ENCODE measurements around the gene KDM5D. TPM values are rescaled to one million over a fixed set of nuclear protein-coding genes. Genes with fewer than 3 reads are reported as not detected.

Gene KDM5D
- 24.1 and 26.0 TPM in 2 replicates for polyA plus RNA-seq (2011; rRNA removed)
- 13.4 and 15.5 TPM in 2 replicates for polyA plus RNA-seq (2012; cell fraction: cytosol; rRNA removed)
- 81.1 TPM in 2 replicates for polyA plus RNA-seq (2012; cell fraction: nucleus; rRNA removed)
- 11.1 to 14.8 TPM (median 13.2 TPM) in 3 replicates for polyA plus RNA-seq (2017; fragmentation: RNase III; extraction: RNeasy Plus Mini Kit Qiagen cat#74134 plus additional on column Dnase treatment)
- polyA minus RNA-seq (2011; rRNA and poly(A)+ RNA removed) = 46.3 and 49.7 TPM in 2 replicates

DNA sequence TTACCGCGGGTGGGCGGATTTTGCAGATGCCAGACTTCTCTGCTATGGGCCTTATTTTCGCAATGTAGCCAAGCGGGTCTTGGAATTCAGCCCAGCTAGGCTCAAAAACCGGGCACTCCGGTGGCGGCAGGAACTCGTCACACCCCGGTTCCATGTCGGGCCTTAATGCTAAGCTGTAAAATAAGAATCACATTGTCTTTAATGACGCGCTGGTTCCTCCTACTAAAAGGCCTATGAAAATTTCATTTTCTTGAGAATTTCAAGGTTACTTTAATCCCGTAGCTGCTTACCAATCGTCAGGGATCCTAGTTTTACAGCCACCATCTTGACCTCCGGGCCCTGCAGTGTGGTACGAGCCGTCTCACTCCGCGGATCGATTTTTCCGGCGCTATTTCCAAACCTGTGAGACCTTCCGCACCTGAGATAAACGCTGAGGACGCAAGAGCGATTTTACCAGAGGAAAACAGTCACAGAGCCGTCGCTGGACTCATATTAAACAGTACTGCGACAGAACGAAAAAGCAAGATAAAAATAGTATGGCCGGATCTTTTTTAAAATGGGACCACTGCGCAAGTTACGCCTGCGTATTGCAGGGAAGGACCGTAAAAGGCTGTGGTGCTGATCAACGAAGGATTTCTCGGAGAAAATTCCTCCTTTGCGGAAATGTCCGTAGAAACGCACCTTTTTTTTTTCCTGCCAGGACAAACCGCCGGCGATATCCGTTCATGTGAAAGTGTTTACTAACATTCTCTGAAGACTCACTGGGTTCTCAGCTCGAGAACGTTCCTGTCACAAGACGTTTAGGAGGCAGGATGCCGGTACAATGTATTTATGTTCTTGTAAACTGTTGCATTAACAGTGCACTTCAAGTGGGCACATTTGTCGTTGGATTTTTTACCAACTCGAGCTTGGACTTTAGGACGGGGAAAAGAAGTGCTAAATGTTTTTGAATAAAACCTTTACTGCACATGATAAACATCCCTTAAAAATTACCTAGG is at the start of gene KDM5D:
Gene KDM5D, minus strand, starts transcription at position 346 of the 998 bp plus-strand sequence. Its CDS starts 192 bp downstream, at position 154.
- H3K4me3 ChIP-seq = peak within 1 kb of the TSS; percentile 50
- no peaks in the 10 kb centered on the region for H3K9me3 ChIP-seq
- DNase-seq (ENCODE audit: low read depth in 1 of 2, low spot score in 1 of 2) (peak; percentile 5 to 90), FAIRE-seq (no peak), ATAC-seq (peak; percentile 90 to 93)
- CTCF ChIA-PET = no interaction called here
- WGBS (ENCODE audit: missing lambda C conversion rate) = 1% methylated on average over 28 of the region's 52 CpGs
- peak in 1 of 2 experiments; percentile 59; a peak in 1 of 5 replicates for TF ChIP-seq JUN (IDR thresholded peaks at IDR 0.05)
- TF ChIP-seq, protein P1, sequence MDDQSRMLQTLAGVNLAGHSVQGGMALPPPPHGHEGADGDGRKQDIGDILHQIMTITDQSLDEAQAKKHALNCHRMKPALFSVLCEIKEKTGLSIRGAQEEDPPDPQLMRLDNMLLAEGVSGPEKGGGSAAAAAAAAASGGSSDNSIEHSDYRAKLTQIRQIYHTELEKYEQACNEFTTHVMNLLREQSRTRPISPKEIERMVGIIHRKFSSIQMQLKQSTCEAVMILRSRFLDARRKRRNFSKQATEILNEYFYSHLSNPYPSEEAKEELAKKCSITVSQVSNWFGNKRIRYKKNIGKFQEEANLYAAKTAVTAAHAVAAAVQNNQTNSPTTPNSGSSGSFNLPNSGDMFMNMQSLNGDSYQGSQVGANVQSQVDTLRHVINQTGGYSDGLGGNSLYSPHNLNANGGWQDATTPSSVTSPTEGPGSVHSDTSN (IDR thresholded peaks at IDR 0.05) = peak; percentile 78
- TF ChIP-seq PHF8 (IDR thresholded peaks at IDR 0.05; ENCODE audit: borderline replicate concordance, low read depth) = 0 out of 2 replicates have a peak, but pooled peaks have one; percentile 24
- no peak for TF ChIP-seq JUNB (IDR thresholded peaks at IDR 0.05)
- TF ChIP-seq, protein P2, sequence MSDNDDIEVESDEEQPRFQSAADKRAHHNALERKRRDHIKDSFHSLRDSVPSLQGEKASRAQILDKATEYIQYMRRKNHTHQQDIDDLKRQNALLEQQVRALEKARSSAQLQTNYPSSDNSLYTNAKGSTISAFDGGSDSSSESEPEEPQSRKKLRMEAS (IDR thresholded peaks at IDR 0.05) = 0 out of 2 replicates have a peak, but pooled peaks have one; percentile 25
- TF ChIP-seq CHD2 (IDR thresholded peaks at IDR 0.05; ENCODE audit: low read length, partially characterized antibody) = peak; percentile 50
- POLR2A ChIA-PET = no interaction called here
- H3K27ac ChIP-seq = peak within 1 kb of the TSS; percentile 73 to 89
- peak within 1 kb of the TSS; percentile 77 for H3K4me2 ChIP-seq
- no peaks in the 10 kb centered on the region for H3K4me1 ChIP-seq

DNA sequence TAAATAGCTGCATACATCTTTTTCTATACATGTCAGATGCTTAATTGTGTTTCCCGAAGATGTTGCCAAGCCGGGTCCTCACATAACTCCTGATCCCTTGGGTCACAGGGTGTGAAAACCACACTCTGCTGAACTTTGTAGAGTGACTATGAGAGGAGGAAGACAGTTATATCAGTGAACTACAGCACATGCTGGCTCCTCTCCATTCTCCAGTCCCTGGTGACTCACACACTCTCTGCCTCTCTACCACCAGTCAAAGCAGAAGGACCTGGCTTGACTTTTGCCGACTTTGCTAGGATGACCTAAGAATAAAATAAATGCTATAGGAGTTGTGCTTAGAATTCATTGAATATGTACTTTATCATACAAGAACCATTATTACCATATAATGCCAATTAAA is 23.8 kb upstream of the KDM5D start:
- no peak for ATAC-seq
- H3K27ac ChIP-seq = no peak overlapping the region
- ChIA-PET POLR2A (no interaction called here), CTCF (no interaction called here)
- no peaks in the 10 kb centered on the region for H3K9me3 ChIP-seq
- no peak overlapping the region for H3K4me2 ChIP-seq
- 0% methylated on average over 3 of the region's 3 CpGs for WGBS (ENCODE audit: missing lambda C conversion rate)
- no peak for TF ChIP-seq EP300 (IDR thresholded peaks at IDR 0.05)
- no peak for TF ChIP-seq SMC3 (IDR thresholded peaks at IDR 0.05)
- TF ChIP-seq SREBF2 (IDR thresholded peaks at IDR 0.05) = no peak
- no peak for TF ChIP-seq CBX8 (IDR thresholded peaks at IDR 0.05)
- no peak for TF ChIP-seq EHMT2 (IDR thresholded peaks at IDR 0.05; ENCODE audit: low read depth)
- TF ChIP-seq FOSB (CRISPR knock-in tag; IDR thresholded peaks at IDR 0.05) = no peak
- no peak for TF ChIP-seq RCOR1 (IDR thresholded peaks at IDR 0.05; ENCODE audit: low read depth, low read length)
- no peak for TF ChIP-seq NFE2L2 (conservative IDR thresholded peaks at IDR 0.05; ENCODE audit: low read length)
- TF ChIP-seq MYC (IDR thresholded peaks at IDR 0.05; ENCODE audit: borderline replicate concordance, low read length) = no peak
- no peak for DNase-seq (ENCODE audit: low read depth in 1 of 2, low spot score in 1 of 2)
- no peak for FAIRE-seq
- no peak overlapping the region for H3K4me3 ChIP-seq
- H3K4me1 ChIP-seq = no peaks in the 10 kb centered on the region

DNA sequence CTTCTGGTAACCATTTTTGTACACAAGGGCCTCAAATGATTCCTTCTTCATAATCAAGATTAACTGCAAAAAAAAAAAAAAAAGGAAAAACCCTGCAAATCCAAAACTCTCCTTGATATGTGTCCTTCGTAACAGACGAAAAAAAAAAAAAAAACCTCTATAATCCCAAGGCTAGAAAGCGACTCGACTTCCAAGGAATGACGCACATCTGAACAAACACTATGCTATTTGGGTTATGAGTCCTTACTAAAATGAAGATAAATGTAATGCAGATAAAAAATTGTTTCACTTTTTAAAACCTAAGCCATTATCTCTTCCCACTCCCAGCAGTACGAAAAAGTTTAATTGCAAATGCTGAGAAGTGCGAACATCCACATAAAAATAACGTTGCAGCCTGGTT is 1.2 kb downstream of the KDM5D start:
- Histone ChIP-seq H3K9me3 (no peaks in the 10 kb centered on the region), H3K27ac (no peak overlapping the region), H3K4me3 (peak overlapping the region; percentile 50; the same call in 2 of the 3 replicates), H3K4me2 (peak overlapping the region; percentile 77), H3K4me1 (no peaks in the 10 kb centered on the region)
- CTCF ChIA-PET = no interaction called here
- ATAC-seq = no peak
- no peak for FAIRE-seq
- POLR2A ChIA-PET = no interaction called here
- TF ChIP-seq, protein P3, sequence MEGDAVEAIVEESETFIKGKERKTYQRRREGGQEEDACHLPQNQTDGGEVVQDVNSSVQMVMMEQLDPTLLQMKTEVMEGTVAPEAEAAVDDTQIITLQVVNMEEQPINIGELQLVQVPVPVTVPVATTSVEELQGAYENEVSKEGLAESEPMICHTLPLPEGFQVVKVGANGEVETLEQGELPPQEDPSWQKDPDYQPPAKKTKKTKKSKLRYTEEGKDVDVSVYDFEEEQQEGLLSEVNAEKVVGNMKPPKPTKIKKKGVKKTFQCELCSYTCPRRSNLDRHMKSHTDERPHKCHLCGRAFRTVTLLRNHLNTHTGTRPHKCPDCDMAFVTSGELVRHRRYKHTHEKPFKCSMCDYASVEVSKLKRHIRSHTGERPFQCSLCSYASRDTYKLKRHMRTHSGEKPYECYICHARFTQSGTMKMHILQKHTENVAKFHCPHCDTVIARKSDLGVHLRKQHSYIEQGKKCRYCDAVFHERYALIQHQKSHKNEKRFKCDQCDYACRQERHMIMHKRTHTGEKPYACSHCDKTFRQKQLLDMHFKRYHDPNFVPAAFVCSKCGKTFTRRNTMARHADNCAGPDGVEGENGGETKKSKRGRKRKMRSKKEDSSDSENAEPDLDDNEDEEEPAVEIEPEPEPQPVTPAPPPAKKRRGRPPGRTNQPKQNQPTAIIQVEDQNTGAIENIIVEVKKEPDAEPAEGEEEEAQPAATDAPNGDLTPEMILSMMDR (IDR thresholded peaks at IDR 0.05) = no peak
- TF ChIP-seq ZNF302 (CRISPR knock-in tag; IDR thresholded peaks at IDR 0.05) (no peak), MAFK (IDR thresholded peaks at IDR 0.05; ENCODE audit: partially characterized antibody) (no peak), SMC3 (IDR thresholded peaks at IDR 0.05) (no peak), FOSL2 (IDR thresholded peaks at IDR 0.05) (no peak), FOSL2 (CRISPR knock-in tag; IDR thresholded peaks at IDR 0.05) (no peak), CBX2 (IDR thresholded peaks at IDR 0.05; ENCODE audit: borderline replicate concordance, low read depth) (no peak), CBX8 (IDR thresholded peaks at IDR 0.05) (no peak), JUN (IDR thresholded peaks at IDR 0.05) (no peak), GATA3 (IDR thresholded peaks at IDR 0.05; ENCODE audit: borderline replicate concordance) (no peak), FOXS1 (CRISPR knock-in tag; IDR thresholded peaks at IDR 0.05) (no peak), EHF (CRISPR knock-in tag; IDR thresholded peaks at IDR 0.05) (no peak), RFX5 (IDR thresholded peaks at IDR 0.05) (no peak), JUNB (IDR thresholded peaks at IDR 0.05) (no peak), PHF8 (IDR thresholded peaks at IDR 0.05; ENCODE audit: borderline replicate concordance, low read depth) (no peak)
- TF ChIP-seq, protein P4, sequence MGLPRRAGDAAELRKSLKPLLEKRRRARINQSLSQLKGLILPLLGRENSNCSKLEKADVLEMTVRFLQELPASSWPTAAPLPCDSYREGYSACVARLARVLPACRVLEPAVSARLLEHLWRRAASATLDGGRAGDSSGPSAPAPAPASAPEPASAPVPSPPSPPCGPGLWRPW (IDR thresholded peaks at IDR 0.05) = no peak
- TF ChIP-seq, protein P2 (IDR thresholded peaks at IDR 0.05) = no peak
- 70% methylated on average over 8 of the region's 8 CpGs for WGBS (ENCODE audit: missing lambda C conversion rate)
- no peak for DNase-seq (ENCODE audit: low read depth in 1 of 2, low spot score in 1 of 2)

Data from A549 (cell line).